ENCODE measurements around the gene SNX14.

DNA sequence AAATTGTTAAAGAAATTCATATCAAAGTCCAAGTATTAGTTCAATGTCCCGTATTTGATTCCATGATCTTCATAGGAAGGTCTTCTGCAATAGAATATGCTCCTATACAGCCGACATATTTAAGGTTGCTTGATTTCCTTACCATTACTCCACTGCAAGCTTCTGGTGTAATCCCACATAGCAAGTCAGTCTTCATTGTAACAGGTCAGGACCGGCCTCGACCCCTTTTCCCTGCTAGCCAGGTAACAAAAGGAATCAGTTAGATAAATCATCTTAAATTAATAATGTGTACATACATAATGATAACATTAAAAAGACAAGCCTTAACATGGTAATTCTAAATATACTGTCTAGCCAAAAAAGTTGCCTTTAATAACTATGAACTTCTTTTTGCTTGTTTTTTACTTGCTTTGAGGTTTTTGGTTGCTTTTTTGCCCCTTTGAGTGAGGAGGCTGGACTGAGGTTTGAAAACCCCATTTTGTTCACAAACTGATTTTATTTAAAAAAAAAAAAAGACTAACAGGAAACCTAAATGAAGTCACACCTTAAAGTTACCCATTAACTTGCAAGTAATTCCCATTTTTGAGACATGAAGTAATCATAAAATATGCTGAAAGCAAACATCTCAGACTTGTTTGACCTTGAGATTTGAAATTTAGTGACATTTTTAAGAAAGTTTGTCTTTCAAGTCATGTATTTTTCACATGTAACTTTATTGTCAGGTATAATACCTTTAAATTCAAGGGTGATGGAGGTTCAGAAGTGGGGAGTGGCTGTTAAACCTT is 19.2 kb upstream of the SNX14 start:
- TF ChIP-seq, protein P1, sequence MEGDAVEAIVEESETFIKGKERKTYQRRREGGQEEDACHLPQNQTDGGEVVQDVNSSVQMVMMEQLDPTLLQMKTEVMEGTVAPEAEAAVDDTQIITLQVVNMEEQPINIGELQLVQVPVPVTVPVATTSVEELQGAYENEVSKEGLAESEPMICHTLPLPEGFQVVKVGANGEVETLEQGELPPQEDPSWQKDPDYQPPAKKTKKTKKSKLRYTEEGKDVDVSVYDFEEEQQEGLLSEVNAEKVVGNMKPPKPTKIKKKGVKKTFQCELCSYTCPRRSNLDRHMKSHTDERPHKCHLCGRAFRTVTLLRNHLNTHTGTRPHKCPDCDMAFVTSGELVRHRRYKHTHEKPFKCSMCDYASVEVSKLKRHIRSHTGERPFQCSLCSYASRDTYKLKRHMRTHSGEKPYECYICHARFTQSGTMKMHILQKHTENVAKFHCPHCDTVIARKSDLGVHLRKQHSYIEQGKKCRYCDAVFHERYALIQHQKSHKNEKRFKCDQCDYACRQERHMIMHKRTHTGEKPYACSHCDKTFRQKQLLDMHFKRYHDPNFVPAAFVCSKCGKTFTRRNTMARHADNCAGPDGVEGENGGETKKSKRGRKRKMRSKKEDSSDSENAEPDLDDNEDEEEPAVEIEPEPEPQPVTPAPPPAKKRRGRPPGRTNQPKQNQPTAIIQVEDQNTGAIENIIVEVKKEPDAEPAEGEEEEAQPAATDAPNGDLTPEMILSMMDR (IDR thresholded peaks at IDR 0.05): no peak
- TF ChIP-seq POLR2A (IDR thresholded peaks at IDR 0.05) (no peak), POLR2AphosphoS5 (IDR thresholded peaks at IDR 0.05) (no peak), EP300 (IDR thresholded peaks at IDR 0.05; ENCODE audit: low read depth) (no peak)
